Inferior parietal cortex (tissue), 1 donor: ENCODE data around the gene TPM2.

Source experiments
- DNase-seq: peaks from one replicate; pipeline ENCODE4 v3.0.0-alpha.2; 2016; ENCODE audit errors: extremely low spot score

Gene TPM2

GRCh38 chr9:35696520-35697215, 6.9 kb upstream of the TPM2 start:
- peak; percentile 45 for DNase-seq

GRCh38 chr9:35695943-35696401, 6.2 kb upstream of the TPM2 start:
- DNase-seq, result no peak

GRCh38 chr9:35691757-35692301, 2.1 kb upstream of the TPM2 start:
- DNase-seq, result no peak

- no peak for DNase-seq
Measured at GRCh38 chr9:35691334-35691650, 1.6 kb upstream of the TPM2 start.

GRCh38 chr9:35690614-35691333, 1.0 kb upstream of the TPM2 start:
- DNase-seq, result no peak

- no peak for DNase-seq
Measured at GRCh38 chr9:35690294-35690613, 529 bp upstream of the TPM2 start.

GRCh38 chr9:35688558-35689541, 875 bp downstream of the TPM2 start:
- DNase-seq, result peak; percentile 29

GRCh38 chr9:35687972-35688557, 1.7 kb downstream of the TPM2 start:
- DNase-seq, result no peak

GRCh38 chr9:35687306-35687705, 2.4 kb downstream of the TPM2 start:
- DNase-seq, result no peak

GRCh38 chr9:35686222-35687203, 3.2 kb downstream of the TPM2 start:
- no peak for DNase-seq

- DNase-seq, result no peak
Measured at GRCh38 chr9:35685506-35685905, 4.2 kb downstream of the TPM2 start.

GRCh38 chr9:35684921-35685320, 4.8 kb downstream of the TPM2 start:
- DNase-seq, result no peak

GRCh38 chr9:35683323-35683722, 6.4 kb downstream of the TPM2 start:
- DNase-seq, result no peak

- no peak for DNase-seq
Measured at GRCh38 chr9:35682520-35683315, 7.0 kb downstream of the TPM2 start.

GRCh38 chr9:35682051-35682450, 7.7 kb downstream of the TPM2 start:
- no peak for DNase-seq

GRCh38 chr9:35681341-35682002, 8.3 kb downstream of the TPM2 start:
- DNase-seq, result no peak

GRCh38 chr9:35680331-35681105, 9.2 kb downstream of the TPM2 start:
- DNase-seq, result no peak

- no peak for DNase-seq
Measured at GRCh38 chr9:35679766-35680330, 9.9 kb downstream of the TPM2 start.
